Stimulated activated naive B cell treated with anti-CD40 and anti-IgM and Interleukin-4, amounts not matched to agents 10 μg/mL and 1 μg/mL and 100 μg/mL, for 72 hours (primary cell): ENCODE measurements around the gene SLC9A7.

Experiments used
- ATAC-seq, 2 donors: fragments of 150-1000 bp; cut with Tn5 transposase; replicated peaks; 2 replicates each; pipeline ENCODE4 v1.10.0; 2021; ENCODE audit warnings: moderate library complexity in 1 of 2
- DNase-seq: peaks from one replicate; pipeline ENCODE4 v3.0.0; 2021
- H3K27ac Mint-ChIP-seq: one replicate; pipeline ENCODE4 v1.8.0; 2022; ENCODE audit warnings: mild to moderate bottlenecking, mixed read lengths
- H3K27me3 Mint-ChIP-seq, 2 donors: one replicate each; pipeline ENCODE4 v1.8.0; 2022; ENCODE audit warnings: mixed read lengths in 2 of 2
- H3K36me3 Mint-ChIP-seq, 2 donors: one replicate each; pipeline ENCODE4 v1.8.0; 2022; ENCODE audit warnings: mixed read lengths in 2 of 2, mild to moderate bottlenecking in 1 of 2
- H3K4me1 Mint-ChIP-seq, 2 donors: one replicate each; pipeline ENCODE4 v1.8.0; 2022; ENCODE audit warnings: mixed read lengths in 2 of 2, mild to moderate bottlenecking in 1 of 2
- H3K4me3 Mint-ChIP-seq, 2 donors: one replicate each; pipeline ENCODE4 v1.8.0; 2022; ENCODE audit warnings: mild to moderate bottlenecking in 2 of 2, mixed read lengths in 2 of 2, moderate library complexity in 1 of 2
- H3K9me3 Mint-ChIP-seq, 2 donors: one replicate each; pipeline ENCODE4 v1.8.0; 2022; ENCODE audit warnings: mixed read lengths in 2 of 2, mild to moderate bottlenecking in 1 of 2

The SLC9A7 gene

GRCh38 chrX:46642145-46642544 lies 116.8 kb downstream of the SLC9A7 start:
- no peak for DNase-seq
- Mint-ChIP-seq H3K27ac (no peak overlapping the region), H3K4me3 (no peak overlapping the region), H3K9me3 (no peaks in the 10 kb centered on the region), H3K36me3 (peaks cover 13 to 35% of the 10 kb centered on the region in 2 donors), H3K27me3 (peaks cover 0 to 4% of the 10 kb centered on the region in 2 donors), H3K4me1 (peaks cover 15 to 41% of the 10 kb centered on the region in 2 donors)
- ATAC-seq = peak in 1 of 2 donors; percentile 37

GRCh38 chrX:46637938-46638337 lies 121.0 kb downstream of the SLC9A7 start:
- peak; percentile 26 for DNase-seq
- ATAC-seq = peak; percentile 86 to 94
- no peak overlapping the region for H3K27ac Mint-ChIP-seq

GRCh38 chrX:46636223-46636622 lies 122.7 kb downstream of the SLC9A7 start:
- ATAC-seq = no peak
- Mint-ChIP-seq H3K4me3 (no peak overlapping the region), H3K27me3 (no peaks in the 10 kb centered on the region), H3K36me3 (peaks cover 25 to 40% of the 10 kb centered on the region in 2 donors), H3K27ac (no peak overlapping the region), H3K9me3 (no peaks in the 10 kb centered on the region), H3K4me1 (peaks cover 11 to 29% of the 10 kb centered on the region in 2 donors)
- DNase-seq = no peak

More at GRCh38 chrX:46637938-46638337, 121.0 kb downstream of the SLC9A7 start:
- Mint-ChIP-seq H3K9me3 (no peaks in the 10 kb centered on the region), H3K4me3 (no peak overlapping the region), H3K36me3 (peaks cover 15 to 37% of the 10 kb centered on the region in 2 donors), H3K27me3 (no peaks in the 10 kb centered on the region), H3K4me1 (peaks cover 12 to 21% of the 10 kb centered on the region in 2 donors)

- Mint-ChIP-seq H3K27me3 (no peaks in the 10 kb centered on the region), H3K36me3 (peaks cover 32 to 41% of the 10 kb centered on the region in 2 donors), H3K27ac (peak overlapping the region; percentile 59), H3K4me3 (peak overlapping the region in 1 of 2 donors; percentile 11), H3K9me3 (no peaks in the 10 kb centered on the region), H3K4me1 (peaks cover 14 to 35% of the 10 kb centered on the region in 2 donors)
- DNase-seq = no peak
- no peak for ATAC-seq
Observed at GRCh38 chrX:46635186-46635585, 123.7 kb downstream of the SLC9A7 start.

GRCh38 chrX:46634577-46634976 lies 124.3 kb downstream of the SLC9A7 start:
- ATAC-seq (no peak), DNase-seq (no peak)
- H3K4me1 Mint-ChIP-seq = peaks cover 20 to 39% of the 10 kb centered on the region in 2 donors
- H3K27me3 Mint-ChIP-seq = no peaks in the 10 kb centered on the region
- H3K36me3 Mint-ChIP-seq = peaks cover 32 to 38% of the 10 kb centered on the region in 2 donors
- no peaks in the 10 kb centered on the region for H3K9me3 Mint-ChIP-seq
- H3K4me3 Mint-ChIP-seq = no peak overlapping the region
- H3K27ac Mint-ChIP-seq = no peak overlapping the region

- no peak overlapping the region for H3K4me3 Mint-ChIP-seq
- no peaks in the 10 kb centered on the region for H3K27me3 Mint-ChIP-seq
- DNase-seq = no peak
Observed at GRCh38 chrX:46630141-46630540, 128.8 kb downstream of the SLC9A7 start.

GRCh38 chrX:46628460-46629371 lies 130.2 kb downstream of the SLC9A7 start:
- Mint-ChIP-seq H3K27me3 (no peaks in the 10 kb centered on the region), H3K4me3 (peak overlapping the region; percentile 67 to 68), H3K27ac (peak overlapping the region; percentile 89), H3K9me3 (no peaks in the 10 kb centered on the region), H3K4me1 (peaks cover 29 to 53% of the 10 kb centered on the region in 2 donors), H3K36me3 (peaks cover 35 to 51% of the 10 kb centered on the region in 2 donors)
- DNase-seq (peak; percentile 72), ATAC-seq (peak; percentile 94 to 96)

More at GRCh38 chrX:46630141-46630540, 128.8 kb downstream of the SLC9A7 start:
- ATAC-seq = no peak
- H3K9me3 Mint-ChIP-seq = no peaks in the 10 kb centered on the region
- H3K36me3 Mint-ChIP-seq = peaks cover 40 to 56% of the 10 kb centered on the region in 2 donors
- peaks cover 33 to 60% of the 10 kb centered on the region in 2 donors for H3K4me1 Mint-ChIP-seq
- peak overlapping the region; percentile 84 for H3K27ac Mint-ChIP-seq

GRCh38 chrX:46627711-46628419 lies 131.1 kb downstream of the SLC9A7 start:
- Mint-ChIP-seq H3K4me3 (peak overlapping the region in 1 of 2 donors; percentile 68), H3K27ac (peak overlapping the region; percentile 69)

GRCh38 chrX:46627062-46627461 lies 131.9 kb downstream of the SLC9A7 start:
- H3K9me3 Mint-ChIP-seq = no peaks in the 10 kb centered on the region
- H3K36me3 Mint-ChIP-seq = peaks cover 36 to 53% of the 10 kb centered on the region in 2 donors
- peak overlapping the region; percentile 60 for H3K27ac Mint-ChIP-seq
- peak overlapping the region in 1 of 2 donors; percentile 4 for H3K4me3 Mint-ChIP-seq
- ATAC-seq = no peak
- peaks cover 27 to 46% of the 10 kb centered on the region in 2 donors for H3K4me1 Mint-ChIP-seq
- H3K27me3 Mint-ChIP-seq = peaks cover 0 to 10% of the 10 kb centered on the region in 2 donors
- no peak for DNase-seq

More at GRCh38 chrX:46627711-46628419, 131.1 kb downstream of the SLC9A7 start:
- H3K9me3 Mint-ChIP-seq = no peaks in the 10 kb centered on the region
- H3K36me3 Mint-ChIP-seq = peaks cover 37 to 53% of the 10 kb centered on the region in 2 donors
- no peak for DNase-seq
- no peak for ATAC-seq
- peaks cover 27 to 53% of the 10 kb centered on the region in 2 donors for H3K4me1 Mint-ChIP-seq
- peaks cover 0 to 5% of the 10 kb centered on the region in 2 donors for H3K27me3 Mint-ChIP-seq

DNA sequence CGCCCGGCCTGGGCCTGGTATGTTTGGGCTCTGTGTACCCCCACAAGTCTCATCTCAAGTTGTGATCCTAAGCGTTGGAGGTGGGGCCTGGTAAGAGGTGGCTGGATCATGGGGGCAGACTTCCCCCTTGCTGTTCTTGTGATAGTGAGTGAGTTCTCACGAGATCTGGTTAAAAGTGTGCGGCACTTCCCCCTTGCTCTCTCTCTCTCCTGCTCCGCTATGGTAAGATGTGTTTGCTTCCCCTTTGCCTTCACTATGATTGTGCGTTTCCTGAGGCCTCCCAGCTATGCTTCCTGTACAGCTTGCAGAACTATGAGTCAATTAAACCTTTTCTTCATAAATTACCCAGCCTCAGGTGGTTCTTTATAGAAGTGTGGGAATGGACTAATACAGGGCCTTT lies 132.4 kb downstream of the SLC9A7 start:
- peak overlapping the region; percentile 60 for H3K27ac Mint-ChIP-seq
- H3K9me3 Mint-ChIP-seq = no peaks in the 10 kb centered on the region
- DNase-seq (peak; percentile 23), ATAC-seq (peak; percentile 21 to 28)
- no peak overlapping the region for H3K4me3 Mint-ChIP-seq
- peaks cover 0 to 10% of the 10 kb centered on the region in 2 donors for H3K27me3 Mint-ChIP-seq
- H3K36me3 Mint-ChIP-seq = peaks cover 33 to 54% of the 10 kb centered on the region in 2 donors
- H3K4me1 Mint-ChIP-seq = peaks cover 27 to 42% of the 10 kb centered on the region in 2 donors

- H3K9me3 Mint-ChIP-seq = no peaks in the 10 kb centered on the region
- peaks cover 25 to 44% of the 10 kb centered on the region in 2 donors for H3K36me3 Mint-ChIP-seq
- no peak overlapping the region for H3K27ac Mint-ChIP-seq
- peaks cover 0 to 10% of the 10 kb centered on the region in 2 donors for H3K27me3 Mint-ChIP-seq
- H3K4me1 Mint-ChIP-seq = peaks cover 15 to 27% of the 10 kb centered on the region in 2 donors
- H3K4me3 Mint-ChIP-seq = no peak overlapping the region
- ATAC-seq (no peak), DNase-seq (no peak)
Observed at GRCh38 chrX:46624090-46624786, 134.7 kb downstream of the SLC9A7 start.

DNA sequence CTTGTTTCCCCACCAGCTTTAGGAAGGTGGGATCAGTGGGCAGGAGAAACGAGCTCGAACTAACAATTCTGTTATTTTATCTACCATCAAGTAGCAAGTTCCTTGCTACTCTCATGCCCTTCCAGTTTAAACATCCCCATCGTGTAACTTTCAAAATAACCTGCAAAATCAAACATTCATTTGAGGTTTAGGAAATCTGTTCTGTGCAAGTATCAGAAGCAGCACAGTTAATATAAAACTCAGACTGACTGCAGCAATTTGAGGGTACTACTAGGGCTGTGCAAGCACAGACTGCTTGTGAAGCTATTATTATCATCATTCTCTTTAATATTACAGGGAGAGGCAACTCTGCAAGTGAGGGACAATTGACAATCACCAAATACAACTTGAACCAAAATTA lies 137.3 kb downstream of the SLC9A7 start:
- peaks cover 0 to 10% of the 10 kb centered on the region in 2 donors for H3K27me3 Mint-ChIP-seq
- ATAC-seq = no peak
- no peak for DNase-seq
- H3K27ac Mint-ChIP-seq = no peak overlapping the region
- peaks cover 24 to 43% of the 10 kb centered on the region in 2 donors for H3K36me3 Mint-ChIP-seq
- no peak overlapping the region for H3K4me3 Mint-ChIP-seq
- peaks cover 2 to 3% of the 10 kb centered on the region in 2 donors for H3K4me1 Mint-ChIP-seq
- H3K9me3 Mint-ChIP-seq = no peaks in the 10 kb centered on the region

DNA sequence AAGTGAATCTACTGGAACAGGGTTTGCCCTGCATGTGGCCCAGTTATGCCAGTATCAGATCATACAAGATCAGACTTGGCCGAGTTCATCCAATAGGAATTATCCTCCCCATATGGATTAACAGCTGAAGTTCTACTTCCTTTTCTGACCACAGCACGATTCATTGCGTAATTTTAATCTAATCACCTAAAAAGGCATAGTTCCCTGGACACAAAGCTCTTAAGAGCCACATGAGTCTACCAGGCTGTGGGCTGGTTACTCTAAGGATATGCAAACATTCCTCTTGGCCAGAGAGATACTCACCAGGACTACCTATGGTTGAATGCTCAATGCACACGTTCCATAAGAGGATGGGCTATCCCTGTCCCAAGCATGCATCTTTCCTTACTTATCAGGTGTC lies 138.4 kb downstream of the SLC9A7 start:
- Mint-ChIP-seq H3K27me3 (peaks cover 0 to 10% of the 10 kb centered on the region in 2 donors), H3K9me3 (no peaks in the 10 kb centered on the region), H3K4me3 (no peak overlapping the region), H3K36me3 (peaks cover 23 to 42% of the 10 kb centered on the region in 2 donors), H3K27ac (no peak overlapping the region), H3K4me1 (no peaks in the 10 kb centered on the region)
- ATAC-seq = no peak
- DNase-seq = no peak

GRCh38 chrX:46618947-46619346 lies 140.0 kb downstream of the SLC9A7 start:
- Mint-ChIP-seq H3K4me3 (no peak overlapping the region), H3K27ac (peak overlapping the region; percentile 17), H3K36me3 (peaks cover 23 to 42% of the 10 kb centered on the region in 2 donors), H3K4me1 (no peaks in the 10 kb centered on the region), H3K27me3 (peaks cover 0 to 10% of the 10 kb centered on the region in 2 donors), H3K9me3 (no peaks in the 10 kb centered on the region)
- DNase-seq (no peak), ATAC-seq (no peak)
